ENCODE measurements around the gene MRPL11.

GRCh38 chr11:66413167-66413566 lies 25.5 kb downstream of the MRPL11 start:
- no peak for TF ChIP-seq EZH2phosphoT487 (IDR thresholded peaks at IDR 0.05; ENCODE audit: insufficient read depth, low read depth)
- no peak for TF ChIP-seq EZH2 (IDR thresholded peaks at IDR 0.05; ENCODE audit: insufficient read depth, poor library complexity, severe bottlenecking)
